K562 (cell line): Measurements from ENCODE around the gene SLC49A3. TPM values are rescaled to one million over a fixed set of nuclear protein-coding genes. Genes with fewer than 3 reads are reported as not detected.
"Not testable (repeated sequence)": the region's sequence is repeated elsewhere in the genome, so short reads cannot be mapped to it uniquely, and the experiment has no call there.

Source experiments
- ATAC-seq: fragments of 200-7000 bp; cut with Tn5 transposase; 3 replicates; pipeline ENCODE4 v1.9.1; 2020; ENCODE audit warnings: moderate library complexity
- BruUV-seq: library from RNA; stranded (reverse); fragments of 400-500 nt; replicated peaks from 2 replicates; lab custom pipeline; 2021; lab: Mats Ljungman, UMichigan
- CTCF ChIA-PET: fragments of 300-600 bp; formaldehyde crosslinking; extraction: SDS; loops from one replicate; lab custom pipeline; 2021; ENCODE audit warnings: low intra/inter-chr PET ratio; lab: Yijun Ruan, JAX
- POLR2A ChIA-PET: fragments of 300-600, 350-650 bp; sonication (Branson Sonifier 250); formaldehyde crosslinking; extraction: SDS; loops from one replicate; lab custom pipeline; 2021; ENCODE audit warnings: antibody characterized with exemption, inconsistent platforms; lab: Yijun Ruan, JAX
- DNase-seq, 4 experiments: peaks; one replicate each; pipeline versions ENCODE4 v3.0.0 to v3.0.0-alpha.2; 2011 to 2018; ENCODE audit warnings: low spot score in 3 of 4, mixed read lengths in 3 of 4; ENCODE audit errors: extremely low read depth in 1 of 4
- FAIRE-seq: peaks from 2 replicates; lab custom pipeline; 2011; peaks lifted over from hg19 to GRCh38; lab: Jason Lieb, UNC
- H2AFZ ChIP-seq: 2 replicates; pipeline ENCODE4 v1.6.0; 2011; ENCODE audit warnings: low read depth, low read length, control low read depth, inconsistent platforms
- H3K27ac ChIP-seq: fragments of 200-600 bp; 3 replicates; pipeline ENCODE4 v1.8.0; 2011; ENCODE audit warnings: low read depth, mild to moderate bottlenecking, control low read depth, inconsistent platforms, low read length, moderate library complexity, mixed read lengths; ENCODE audit errors: extremely low read depth
- H3K27me3 ChIP-seq, 2 experiments: fragments of 300-600 bp in 1 of 2; 2 replicates in 1 of 2; 3 replicates in 1 of 2; pipeline versions ENCODE4 v1.6.0 to v1.8.0; 2011; ENCODE audit warnings: inconsistent platforms in 2 of 2, low read length in 2 of 2, mild to moderate bottlenecking in 1 of 2, mixed read lengths in 1 of 2, moderate library complexity in 1 of 2; ENCODE audit not compliant: control insufficient read depth in 2 of 2, insufficient read depth in 2 of 2
- H3K36me3 ChIP-seq: fragments of 300-600 bp; 3 replicates; pipeline ENCODE4 v1.8.0; 2011; ENCODE audit warnings: mild to moderate bottlenecking, low read length, inconsistent platforms; ENCODE audit not compliant: control insufficient read depth, insufficient read depth
- H3K4me1 ChIP-seq, 2 experiments: fragments of 200-600 bp in 1 of 2; replicated peaks in 1 of 2; 2 replicates in 1 of 2; 3 replicates in 1 of 2; pipeline versions ENCODE4 v1.5.1 to v1.8.0; 2011; ENCODE audit warnings: inconsistent platforms in 2 of 2, low read length in 2 of 2, mild to moderate bottlenecking in 1 of 2, mixed read lengths in 1 of 2, moderate library complexity in 1 of 2; ENCODE audit not compliant: control insufficient read depth in 2 of 2, insufficient read depth in 2 of 2
- H3K4me2 ChIP-seq: 2 replicates; pipeline ENCODE4 v1.6.1; 2011; ENCODE audit warnings: low read length, control low read depth, inconsistent platforms, mixed read lengths; ENCODE audit not compliant: insufficient read depth
- H3K4me3 ChIP-seq: fragments of 200-600 bp; sonication (generic), shearing (Covaris generic); 2 replicates; pipeline ENCODE4 v1.5.1; 2016; ENCODE audit warnings: control low read depth, inconsistent platforms
- H3K79me2 ChIP-seq: fragments of 200-600 bp; 3 replicates; pipeline ENCODE4 v1.8.0; 2011; ENCODE audit warnings: low read length, inconsistent platforms; ENCODE audit not compliant: control insufficient read depth, insufficient read depth
- H3K9ac ChIP-seq, 2 experiments: 2 replicates each; pipeline versions ENCODE4 v1.6.0 to v1.6.1; 2011; ENCODE audit warnings: low read depth in 2 of 2, low read length in 2 of 2, control low read depth in 1 of 2, inconsistent platforms in 1 of 2, mild to moderate bottlenecking in 1 of 2, mixed read lengths in 1 of 2; ENCODE audit not compliant: insufficient read depth in 1 of 2
- H3K9me1 ChIP-seq: one replicate; pipeline ENCODE4 v1.6.0; 2011; ENCODE audit warnings: inconsistent platforms, mild to moderate bottlenecking, low read length, moderate library complexity; ENCODE audit not compliant: control insufficient read depth, insufficient read depth
- H3K9me3 ChIP-seq: replicated peaks from 2 replicates; pipeline ENCODE4 v1.5.1; 2011; ENCODE audit warnings: low read depth, low read length, inconsistent platforms; ENCODE audit not compliant: control insufficient read depth, insufficient read depth
- H4K20me1 ChIP-seq: replicated peaks from 2 replicates; pipeline ENCODE4 v1.6.1; 2011; ENCODE audit warnings: low read length, inconsistent platforms, mixed read lengths; ENCODE audit not compliant: control insufficient read depth, insufficient read depth
- CREB1 ChIP-seq, 2 experiments: sonication (generic) in 1 of 2; formaldehyde crosslinking in 1 of 2; IDR thresholded peaks; 2 replicates each; pipeline versions ENCODE4 v1.6.1 to v1.8.0; 2012 to 2022; ENCODE audit warnings: inconsistent platforms in 1 of 2, mild to moderate bottlenecking in 1 of 2, missing genetic modification reagents in 1 of 2, moderate library complexity in 1 of 2
- HNRNPK ChIP-seq: fragments of 200-400 bp; formaldehyde crosslinking; IDR thresholded peaks from one replicate; pipeline ENCODE4 v1.6.1; 2018; ENCODE audit warnings: mild to moderate bottlenecking, low read depth, low read length; ENCODE audit not compliant: poor library complexity, severe bottlenecking
- PCBP1 ChIP-seq: fragments of 200-400 bp; formaldehyde crosslinking; IDR thresholded peaks from 2 replicates; pipeline ENCODE4 v1.6.1; 2018; ENCODE audit warnings: mild to moderate bottlenecking, low read depth, low read length; ENCODE audit not compliant: poor library complexity, severe bottlenecking
- SAFB ChIP-seq: fragments of 200-400 bp; formaldehyde crosslinking; IDR thresholded peaks from 2 replicates; pipeline ENCODE4 v1.6.1; 2017; ENCODE audit warnings: low read depth, low read length, borderline replicate concordance
- SAFB2 ChIP-seq: fragments of 200-400 bp; formaldehyde crosslinking; IDR thresholded peaks from 2 replicates; pipeline ENCODE4 v1.6.1; 2018; ENCODE audit warnings: borderline replicate concordance, low read length, low read depth, moderate library complexity; ENCODE audit not compliant: severe bottlenecking
- SIN3A ChIP-seq, 2 experiments: fragments of 150-350 bp in 1 of 2; IDR thresholded peaks; 2 replicates each; pipeline ENCODE4 v1.6.1; 2011 to 2016; ENCODE audit warnings: borderline replicate concordance in 2 of 2, low read depth in 2 of 2, low read length in 2 of 2, mild to moderate bottlenecking in 2 of 2, moderate library complexity in 2 of 2; ENCODE audit not compliant: control insufficient read depth in 1 of 2
- VEZF1 ChIP-seq: fragments of 200-800 bp; sonication (Bioruptor generic); IDR thresholded peaks from 2 replicates; pipeline ENCODE4 v1.6.1; 2017; ENCODE audit warnings: missing genetic modification characterization, missing compliant biosample characterization
- ZBTB33 ChIP-seq: sonication (generic); formaldehyde crosslinking; IDR thresholded peaks from 2 replicates; pipeline ENCODE4 v1.8.1; 2023; ENCODE audit warnings: mild to moderate bottlenecking, missing genetic modification reagents
- ZBTB7A ChIP-seq: IDR thresholded peaks from 2 replicates; pipeline ENCODE4 v1.6.1; 2011; ENCODE audit warnings: low read depth, mild to moderate bottlenecking, low read length, moderate library complexity, borderline replicate concordance; ENCODE audit not compliant: control insufficient read depth
- WGBS: fragments of 100-300 bp; shearing (Covaris generic); methylation state at CpG from one replicate; pipeline ENCODE4 v1.1.6; 2016; ENCODE audit warnings: low coverage, mixed read lengths; ENCODE audit not compliant: insufficient coverage; ENCODE audit errors: missing lambda C conversion rate; 5-methylcytosine and 5-hydroxymethylcytosine counted together
- in situ Hi-C: fragments of 300-500 bp; cut with MboI; formaldehyde crosslinking; loops from 4 replicates; pipeline ENCODE4 v1.15.0; 2018; ENCODE audit warnings: inconsistent platforms, mixed read lengths
- intact Hi-C: fragments of 100-400 bp; cut with micrococcal nuclease; formaldehyde crosslinking; loops from 2 replicates; pipeline ENCODE4 v1.14.2; 2022
- polyA plus RNA-seq, 8 experiments: library from polyadenylated mRNA; depleted of rRNA in 4 of 8; stranded (reverse) in 5 of 8; unstranded in 3 of 8; fragments of >200 nt; fragmentation: Nextera tagmentation in 2 of 8; fragmentation: Illumina TruSeq in 1 of 8; extraction: Ambion mirVana in 2 of 8; extraction: Trizol in 1 of 8; gene quantifications; 2 replicates each; pipeline versions ENCODE4 v1.2.1 to v1.2.3, GENCODE V29; 2011 to 2014; ENCODE audit warnings: inconsistent platforms in 1 of 8, missing spikeins in 1 of 8
- total RNA-seq, 7 experiments: library from RNA; depleted of rRNA in 6 of 7; stranded (reverse); fragments of >200 nt in 6 of 7; fragmentation: Illumina TruSeq in 2 of 7; extraction: Trizol in 2 of 7; gene quantifications; 2 replicates each; pipeline versions ENCODE4 v1.2.1 to v1.2.3, GENCODE V29; 2011 to 2021; ENCODE audit warnings: low replicate concordance in 1 of 7

SLC49A3 gene
- total and polyA plus RNA-seq, 9 of the 15 experiments (the other 6 are each of a cell fraction or from before 2014, with no cell fraction given), result 0.24 to 0.41 TPM; not detected in 7

- no peak overlapping the region for H3K4me2 ChIP-seq
- H2AFZ ChIP-seq, result no peak overlapping the region
- peaks cover 15% of the 10 kb centered on the region for H3K79me2 ChIP-seq
- DNase-seq (no peak), FAIRE-seq (no peak), ATAC-seq (no peak)
- no peak for TF ChIP-seq SAFB2
- peak; percentile 60; the same call in 1 of the 2 replicates for TF ChIP-seq ZBTB33 (CRISPR knock-in tag)
- intact Hi-C loops, result loop anchor here (10.0 kb wide), 1 partner anchor 48 kb away; the partner anchor contains the start of gene SLC49A3
- ChIA-PET CTCF (no interaction called here), POLR2A (no interaction called here)
- H4K20me1 ChIP-seq, result no peaks in the 10 kb centered on the region
- no peak overlapping the region for H3K4me3 ChIP-seq
- H3K27me3 ChIP-seq, result no peaks in the 10 kb centered on the region
- BruUV-seq, result no TSS peak
- H3K27ac ChIP-seq, result no peak overlapping the region
- no peaks in the 10 kb centered on the region for H3K9me1 ChIP-seq
- H3K36me3 ChIP-seq, result peaks cover 54% of the 10 kb centered on the region; the same call in 2 of the 3 replicates
- in situ Hi-C loops, result no loop called here
- 98% methylated on average over 6 of the region's 20 CpGs for WGBS
- peaks cover 5 to 37% of the 10 kb centered on the region in 2 experiments for H3K4me1 ChIP-seq
- no peak overlapping the region for H3K9ac ChIP-seq
- peaks cover 4% of the 10 kb centered on the region for H3K9me3 ChIP-seq
Observed at GRCh38 chr4:732486-732885, 43.5 kb upstream of the SLC49A3 start.

- BruUV-seq; FAIRE-seq; H4K20me1 ChIP-seq; H3K27ac ChIP-seq; ATAC-seq; H3K9me1 ChIP-seq; H3K4me2 ChIP-seq; POLR2A ChIA-PET; H2AFZ ChIP-seq; in situ Hi-C loops; H3K9ac ChIP-seq; CTCF ChIA-PET; H3K27me3 ChIP-seq; H3K4me3 ChIP-seq; H3K9me3 ChIP-seq; TF ChIP-seq CREB1 (CRISPR knock-in tag; IDR thresholded peaks at IDR 0.05): not testable (repeated sequence)
- intact Hi-C loops, result loop anchor here (10.0 kb wide), 1 partner anchor 47 kb away; the partner anchor contains the start of gene SLC49A3
- Histone ChIP-seq H3K79me2 (peaks cover 21% of the 10 kb centered on the region), H3K36me3 (peaks cover 49% of the 10 kb centered on the region; the same call in 2 of the 3 replicates), H3K4me1 (peaks cover 9 to 41% of the 10 kb centered on the region in 2 experiments)
- TF ChIP-seq SAFB (peak; percentile 60; the same call in 1 of the 2 replicates), PCBP1 (peak; percentile 99), SIN3A (IDR thresholded peaks at IDR 0.05; ENCODE audit: borderline replicate concordance in 2 of 2, control insufficient read depth in 1 of 2, low read depth in 2 of 2, low read length in 2 of 2) (peak in 1 of 2 experiments; percentile 52; a peak in 1 of 4 replicates), VEZF1 (CRISPR knock-in tag) (peak; percentile 86), CREB1 (IDR thresholded peaks at IDR 0.05) (peak; percentile 16; the same call in 1 of the 2 replicates), ZBTB7A (0 out of 2 replicates have a peak, but pooled peaks have one; percentile 38), HNRNPK (peak; percentile 50)
- no CpG with 5 or more reads among the region's 27 CpGs for WGBS
- peak; percentile 69 to 83 (median 76) for DNase-seq
Observed at GRCh38 chr4:731954-732353, 43.0 kb upstream of the SLC49A3 start.
